HUES6 (cell line): ENCODE data around the gene STAMBPL1.
"Not testable (repeated sequence)": the region's sequence is repeated elsewhere in the genome, so short reads cannot be mapped to it uniquely, and the experiment has no call there.

Experiments
- H3K27ac ChIP-seq: 2 replicates; pipeline ENCODE4 v1.7.0; 2013; ENCODE audit warnings: low read depth, mild to moderate bottlenecking, low read length, inconsistent platforms
- H3K27me3 ChIP-seq: 2 replicates; pipeline ENCODE4 v1.6.1; 2013; ENCODE audit warnings: low read length; ENCODE audit not compliant: control insufficient read depth, insufficient read depth
- H3K36me3 ChIP-seq: 2 replicates; pipeline ENCODE4 v1.6.1; 2013; ENCODE audit warnings: low read length; ENCODE audit not compliant: control insufficient read depth, insufficient read depth
- H3K4me1 ChIP-seq: 2 replicates; pipeline ENCODE4 v1.6.1; 2013; ENCODE audit warnings: low read length; ENCODE audit not compliant: control insufficient read depth, insufficient read depth
- H3K4me3 ChIP-seq: 2 replicates; pipeline ENCODE4 v1.5.1; 2013; ENCODE audit warnings: low read depth, low read length
- H3K9ac ChIP-seq: one replicate; pipeline ENCODE4 v1.6.1; 2013; ENCODE audit warnings: mild to moderate bottlenecking, low read length
- H3K9me3 ChIP-seq: 2 replicates; pipeline ENCODE4 v1.6.1; 2013; ENCODE audit warnings: low read depth, low read length; ENCODE audit not compliant: control insufficient read depth, insufficient read depth

STAMBPL1 gene

GRCh38 chr10:88881320-88881719 is 1.3 kb downstream of the STAMBPL1 start:
- H3K9me3 ChIP-seq, result no peaks in the 10 kb centered on the region
- H3K4me1 ChIP-seq, result no peaks in the 10 kb centered on the region
- H3K27me3 ChIP-seq, result peaks cover 47% of the 10 kb centered on the region
- H3K27ac ChIP-seq, result no peak overlapping the region
- H3K4me3 ChIP-seq, result peak overlapping the region; percentile 89
- H3K9ac ChIP-seq, result no peak overlapping the region
- no peaks in the 10 kb centered on the region for H3K36me3 ChIP-seq

- Histone ChIP-seq H3K9ac (no peak overlapping the region), H3K9me3 (no peaks in the 10 kb centered on the region), H3K4me1 (0 out of 2 replicates have a peak, but pooled peaks cover 4% of the 10 kb centered on the region), H3K27me3 (peaks cover 47% of the 10 kb centered on the region), H3K36me3 (no peaks in the 10 kb centered on the region), H3K27ac (no peak overlapping the region), H3K4me3 (no peak overlapping the region)
These were observed 2.0 kb downstream of the STAMBPL1 start for GRCh38 chr10:88881922-88882645.

GRCh38 chr10:88882646-88883447 is 2.8 kb downstream of the STAMBPL1 start:
- H3K27ac ChIP-seq, H3K4me3 ChIP-seq, H3K9me3 ChIP-seq, H3K36me3 ChIP-seq, H3K9ac ChIP-seq, H3K4me1 ChIP-seq: not testable (repeated sequence)
- peaks cover 39% of the 10 kb centered on the region for H3K27me3 ChIP-seq

- H3K27me3 ChIP-seq, result peaks cover 35% of the 10 kb centered on the region
These were observed 3.4 kb downstream of the STAMBPL1 start for GRCh38 chr10:88883448-88883809.

GRCh38 chr10:88886557-88886956 is 6.5 kb downstream of the STAMBPL1 start:
- Histone ChIP-seq H3K4me1 (0 out of 2 replicates have a peak, but pooled peaks cover 4% of the 10 kb centered on the region), H3K9ac (no peak overlapping the region), H3K9me3 (no peaks in the 10 kb centered on the region), H3K4me3 (no peak overlapping the region), H3K27me3 (peaks cover 7% of the 10 kb centered on the region; the same call in 1 of the 2 replicates), H3K36me3 (no peaks in the 10 kb centered on the region), H3K27ac (no peak overlapping the region)

More at GRCh38 chr10:88883448-88883809, 3.4 kb downstream of the STAMBPL1 start:
- H3K27ac ChIP-seq, result no peak overlapping the region
- H3K36me3 ChIP-seq, result no peaks in the 10 kb centered on the region
- no peak overlapping the region for H3K4me3 ChIP-seq
- no peaks in the 10 kb centered on the region for H3K9me3 ChIP-seq
- H3K9ac ChIP-seq, result no peak overlapping the region
- 0 out of 2 replicates have a peak, but pooled peaks cover 4% of the 10 kb centered on the region for H3K4me1 ChIP-seq

GRCh38 chr10:88888810-88889445 is 8.9 kb downstream of the STAMBPL1 start:
- no peak overlapping the region for H3K9ac ChIP-seq
- no peak overlapping the region for H3K27ac ChIP-seq

GRCh38 chr10:88889559-88890337 is 9.7 kb downstream of the STAMBPL1 start:
- H3K9ac ChIP-seq, result no peak overlapping the region
- no peak overlapping the region for H3K4me3 ChIP-seq
- peaks cover 10% of the 10 kb centered on the region for H3K4me1 ChIP-seq
- H3K9me3 ChIP-seq, result no peaks in the 10 kb centered on the region
- no peaks in the 10 kb centered on the region for H3K36me3 ChIP-seq
- H3K27me3 ChIP-seq, result no peaks in the 10 kb centered on the region; the same call in 1 of the 2 replicates
- H3K27ac ChIP-seq, result no peak overlapping the region

More at GRCh38 chr10:88888810-88889445, 8.9 kb downstream of the STAMBPL1 start:
- Histone ChIP-seq H3K9me3 (no peaks in the 10 kb centered on the region), H3K4me1 (peaks cover 10% of the 10 kb centered on the region), H3K4me3 (no peak overlapping the region), H3K27me3 (no peaks in the 10 kb centered on the region; the same call in 1 of the 2 replicates), H3K36me3 (no peaks in the 10 kb centered on the region)

- Histone ChIP-seq H3K4me1 (peaks cover 10% of the 10 kb centered on the region), H3K36me3 (no peaks in the 10 kb centered on the region), H3K27me3 (no peaks in the 10 kb centered on the region; the same call in 1 of the 2 replicates), H3K9me3 (no peaks in the 10 kb centered on the region), H3K9ac (no peak overlapping the region), H3K4me3 (no peak overlapping the region), H3K27ac (no peak overlapping the region)
These were observed 10.8 kb downstream of the STAMBPL1 start for GRCh38 chr10:88890681-88891381.

- H3K4me1 ChIP-seq, result peaks cover 16% of the 10 kb centered on the region
- H3K27me3 ChIP-seq, result no peaks in the 10 kb centered on the region; the same call in 1 of the 2 replicates
- no peaks in the 10 kb centered on the region for H3K36me3 ChIP-seq
- no peak overlapping the region for H3K9ac ChIP-seq
- H3K27ac ChIP-seq, result no peak overlapping the region
- no peak overlapping the region for H3K4me3 ChIP-seq
- H3K9me3 ChIP-seq, result no peaks in the 10 kb centered on the region
These were observed 12.3 kb downstream of the STAMBPL1 start for GRCh38 chr10:88892222-88892967.
